ENCODE measurements around the gene NKX6-2. TPM values are rescaled to one million over a fixed set of nuclear protein-coding genes. Genes with fewer than 3 reads are reported as not detected.

The NKX6-2 gene
- total RNA-seq, 5 donors from 2014 or later (not counting 1 experiment from before 2014, with no cell fraction given), result not detected

- Mint-ChIP-seq H3K9me3 (no peaks in the 10 kb centered on the region), H3K4me3 (no peak overlapping the region), H3K36me3 (peaks cover 11% of the 10 kb centered on the region), H3K27me3 (peaks cover 0 to 25% of the 10 kb centered on the region in 2 donors), H3K27ac (no peak overlapping the region), H3K4me1 (peaks cover 0 to 4% (median 2%) of the 10 kb centered on the region in 3 donors)
- Histone ChIP-seq H3K27me3 (replicated peaks in 1 of 2; ENCODE audit: control insufficient read depth in 2 of 2, extremely low read depth in 1 of 2, insufficient read depth in 2 of 2, low read length in 1 of 2) (peaks cover 3 to 66% of the 10 kb centered on the region in 2 experiments), H3K36me3 (ENCODE audit: control insufficient read depth in 2 of 2, extremely low read depth in 1 of 2, insufficient read depth in 1 of 2, low read length in 1 of 2) (no peaks in the 10 kb centered on the region), H3K4me1 (ENCODE audit: control insufficient read depth in 1 of 2, extremely low read depth in 1 of 2, insufficient read depth in 2 of 2, low read length in 2 of 2) (peaks cover 0 to 4% of the 10 kb centered on the region in 2 experiments), H3K27ac (ENCODE audit: low read length) (no peak overlapping the region), H3K4me3 (ENCODE audit: control insufficient read depth in 1 of 2, extremely low read depth in 1 of 2, low read length in 1 of 2) (no peak overlapping the region), H3K9me3 (no peaks in the 10 kb centered on the region)
- 4% methylated on average over 59 of the region's 80 CpGs for WGBS (ENCODE audit: insufficient coverage)
- ATAC-seq (replicated peaks in 1 of 4) (no peak), DNase-seq (no peak)
- CTCF ChIA-PET, result no interaction called here
- POLR2A ChIA-PET, result no interaction called here
Observed at GRCh38 chr10:132787495-132788179, 1.7 kb upstream of the NKX6-2 start.

GRCh38 chr10:132786884-132787494 lies 1.0 kb upstream of the NKX6-2 start:
- ChIA-PET CTCF (no interaction called here), POLR2A (no interaction called here)
- H3K4me1 Mint-ChIP-seq, result peaks cover 0 to 4% (median 2%) of the 10 kb centered on the region in 3 donors
- Histone ChIP-seq H3K4me3 (ENCODE audit: control insufficient read depth in 1 of 2, extremely low read depth in 1 of 2, low read length in 1 of 2) (no peak overlapping the region), H3K36me3 (ENCODE audit: control insufficient read depth in 2 of 2, extremely low read depth in 1 of 2, insufficient read depth in 1 of 2, low read length in 1 of 2) (peaks cover 0 to under 1% of the 10 kb centered on the region in 2 donors), H3K27ac (ENCODE audit: low read length) (no peak overlapping the region), H3K27me3 (replicated peaks in 1 of 2; ENCODE audit: control insufficient read depth in 2 of 2, extremely low read depth in 1 of 2, insufficient read depth in 2 of 2, low read length in 1 of 2) (peaks cover 3 to 66% of the 10 kb centered on the region in 2 experiments), H3K9me3 (no peaks in the 10 kb centered on the region), H3K4me1 (ENCODE audit: control insufficient read depth in 1 of 2, extremely low read depth in 1 of 2, insufficient read depth in 2 of 2, low read length in 2 of 2) (peaks cover 0 to 4% of the 10 kb centered on the region in 2 experiments)
- 5% methylated on average over 80 of the region's 80 CpGs for WGBS (ENCODE audit: insufficient coverage)
- H3K27ac Mint-ChIP-seq, result no peak overlapping the region
- H3K9me3 Mint-ChIP-seq, result no peaks in the 10 kb centered on the region
- H3K4me3 Mint-ChIP-seq, result no peak overlapping the region
- H3K27me3 Mint-ChIP-seq, result peaks cover 0 to 25% of the 10 kb centered on the region in 2 donors
- ATAC-seq (replicated peaks in 1 of 4) (no peak), DNase-seq (no peak)
- peaks cover 13% of the 10 kb centered on the region for H3K36me3 Mint-ChIP-seq

GRCh38 chr10:132786476-132786883 lies 533 bp upstream of the NKX6-2 start:
- no peak for DNase-seq
- 14% methylated on average over 58 of the region's 58 CpGs for WGBS (ENCODE audit: insufficient coverage)
- ChIA-PET POLR2A (no interaction called here), CTCF (no interaction called here)
- Mint-ChIP-seq H3K4me3 (no peak overlapping the region), H3K4me1 (peaks cover 0 to 4% (median 2%) of the 10 kb centered on the region in 3 donors), H3K27me3 (peaks cover 0 to 25% of the 10 kb centered on the region in 2 donors), H3K27ac (no peak overlapping the region), H3K36me3 (peaks cover 18% of the 10 kb centered on the region), H3K9me3 (no peaks in the 10 kb centered on the region)
- H3K27ac ChIP-seq (ENCODE audit: low read length), result no peak overlapping the region
- no peak overlapping the region for H3K4me3 ChIP-seq (ENCODE audit: control insufficient read depth in 1 of 2, extremely low read depth in 1 of 2, low read length in 1 of 2)
- H3K36me3 ChIP-seq (ENCODE audit: control insufficient read depth in 2 of 2, extremely low read depth in 1 of 2, insufficient read depth in 1 of 2, low read length in 1 of 2), result peaks cover 0 to 5% of the 10 kb centered on the region in 2 donors
- peaks cover 0 to 4% of the 10 kb centered on the region in 2 experiments for H3K4me1 ChIP-seq (ENCODE audit: control insufficient read depth in 1 of 2, extremely low read depth in 1 of 2, insufficient read depth in 2 of 2, low read length in 2 of 2)
- no peaks in the 10 kb centered on the region for H3K9me3 ChIP-seq
- H3K27me3 ChIP-seq (replicated peaks in 1 of 2; ENCODE audit: control insufficient read depth in 2 of 2, extremely low read depth in 1 of 2, insufficient read depth in 2 of 2, low read length in 1 of 2), result peaks cover 3 to 64% of the 10 kb centered on the region in 2 experiments
- no peak for ATAC-seq (replicated peaks in 1 of 4)

- no peak for ATAC-seq (replicated peaks in 1 of 4)
- peaks cover 7 to 9% of the 10 kb centered on the region in 2 donors for H3K36me3 ChIP-seq (ENCODE audit: control insufficient read depth in 2 of 2, extremely low read depth in 1 of 2, insufficient read depth in 1 of 2, low read length in 1 of 2)
- peaks cover 0 to 4% (median 2%) of the 10 kb centered on the region in 3 donors for H3K4me1 Mint-ChIP-seq
- 16% methylated on average over 97 of the region's 111 CpGs for WGBS (ENCODE audit: insufficient coverage)
- H3K27me3 ChIP-seq (replicated peaks in 1 of 2; ENCODE audit: control insufficient read depth in 2 of 2, extremely low read depth in 1 of 2, insufficient read depth in 2 of 2, low read length in 1 of 2), result peaks cover 3 to 58% of the 10 kb centered on the region in 2 experiments
- ChIA-PET POLR2A (no interaction called here), CTCF (no interaction called here)
- H3K27ac Mint-ChIP-seq, result no peak overlapping the region
- peaks cover 25% of the 10 kb centered on the region for H3K36me3 Mint-ChIP-seq
- peaks cover 0 to 4% of the 10 kb centered on the region in 2 experiments for H3K4me1 ChIP-seq (ENCODE audit: control insufficient read depth in 1 of 2, extremely low read depth in 1 of 2, insufficient read depth in 2 of 2, low read length in 2 of 2)
- H3K4me3 Mint-ChIP-seq, result no peak overlapping the region
- no peak for DNase-seq
- no peak overlapping the region for H3K27ac ChIP-seq (ENCODE audit: low read length)
- no peak overlapping the region for H3K4me3 ChIP-seq (ENCODE audit: control insufficient read depth in 1 of 2, extremely low read depth in 1 of 2, low read length in 1 of 2)
- no peaks in the 10 kb centered on the region for H3K9me3 Mint-ChIP-seq
- H3K27me3 Mint-ChIP-seq, result peaks cover 0 to 22% of the 10 kb centered on the region in 2 donors
- H3K9me3 ChIP-seq, result no peaks in the 10 kb centered on the region
Observed at GRCh38 chr10:132784866-132785722, 853 bp downstream of the NKX6-2 start.

GRCh38 chr10:132783940-132784865 lies 1.7 kb downstream of the NKX6-2 start:
- DNase-seq (no peak), ATAC-seq (replicated peaks in 1 of 4) (peak in 2 of 4 experiments; percentile 8 to 24)
- H3K27ac ChIP-seq (ENCODE audit: low read length), result no peak overlapping the region
- no peak overlapping the region for H3K4me3 ChIP-seq (ENCODE audit: control insufficient read depth in 1 of 2, extremely low read depth in 1 of 2, low read length in 1 of 2)
- peaks cover 0 to 4% of the 10 kb centered on the region in 2 experiments for H3K4me1 ChIP-seq (ENCODE audit: control insufficient read depth in 1 of 2, extremely low read depth in 1 of 2, insufficient read depth in 2 of 2, low read length in 2 of 2)
- Mint-ChIP-seq H3K36me3 (peaks cover 31% of the 10 kb centered on the region), H3K9me3 (no peaks in the 10 kb centered on the region), H3K4me1 (peaks cover 0 to 4% (median 2%) of the 10 kb centered on the region in 3 donors), H3K27ac (no peak overlapping the region), H3K27me3 (peaks cover 0 to 19% of the 10 kb centered on the region in 2 donors), H3K4me3 (peak overlapping the region in 1 of 3 donors; percentile 46)
- ChIA-PET POLR2A (no interaction called here), CTCF (no interaction called here)
- peaks cover 9 to 13% of the 10 kb centered on the region in 2 donors for H3K36me3 ChIP-seq (ENCODE audit: control insufficient read depth in 2 of 2, extremely low read depth in 1 of 2, insufficient read depth in 1 of 2, low read length in 1 of 2)
- H3K27me3 ChIP-seq (replicated peaks in 1 of 2; ENCODE audit: control insufficient read depth in 2 of 2, extremely low read depth in 1 of 2, insufficient read depth in 2 of 2, low read length in 1 of 2), result peaks cover 3 to 50% of the 10 kb centered on the region in 2 experiments
- WGBS (ENCODE audit: insufficient coverage), result 22% methylated on average over 106 of the region's 106 CpGs
- H3K9me3 ChIP-seq, result no peaks in the 10 kb centered on the region
